ENCODE results near the gene ACSL1. TPM values are rescaled to one million over a fixed set of nuclear protein-coding genes. Genes with fewer than 3 reads are reported as not detected.
"Not testable (repeated sequence)": the region's sequence is repeated elsewhere in the genome, so short reads cannot be mapped to it uniquely, and the experiment has no call there.

Gene ACSL1
- total RNA-seq, 4 donors from 2014 or later, result 27.3 to 98.4 (median 70.1) TPM

- H3K36me3 ChIP-seq, result no peaks in the 10 kb centered on the region
- no peaks in the 10 kb centered on the region for H3K4me1 ChIP-seq
- H3K27ac ChIP-seq, result peak overlapping the region; percentile 83 to 85
- TF ChIP-seq CTCF (IDR thresholded peaks at IDR 0.05) (no peak), POLR2A (IDR thresholded peaks at IDR 0.05) (no peak)
- peak in 1 of 2 donors; percentile 37 for DNase-seq
- no peak overlapping the region for H3K4me3 ChIP-seq
- no peaks in the 10 kb centered on the region for H3K9me3 ChIP-seq
- H3K27me3 ChIP-seq, result no peaks in the 10 kb centered on the region
- intact Hi-C loops (cut with DNase I; ENCODE audit: low total_unique reads), result no loop called here
Measured at GRCh38 chr4:184747034-184747830, 78.5 kb downstream of the ACSL1 start.

DNA sequence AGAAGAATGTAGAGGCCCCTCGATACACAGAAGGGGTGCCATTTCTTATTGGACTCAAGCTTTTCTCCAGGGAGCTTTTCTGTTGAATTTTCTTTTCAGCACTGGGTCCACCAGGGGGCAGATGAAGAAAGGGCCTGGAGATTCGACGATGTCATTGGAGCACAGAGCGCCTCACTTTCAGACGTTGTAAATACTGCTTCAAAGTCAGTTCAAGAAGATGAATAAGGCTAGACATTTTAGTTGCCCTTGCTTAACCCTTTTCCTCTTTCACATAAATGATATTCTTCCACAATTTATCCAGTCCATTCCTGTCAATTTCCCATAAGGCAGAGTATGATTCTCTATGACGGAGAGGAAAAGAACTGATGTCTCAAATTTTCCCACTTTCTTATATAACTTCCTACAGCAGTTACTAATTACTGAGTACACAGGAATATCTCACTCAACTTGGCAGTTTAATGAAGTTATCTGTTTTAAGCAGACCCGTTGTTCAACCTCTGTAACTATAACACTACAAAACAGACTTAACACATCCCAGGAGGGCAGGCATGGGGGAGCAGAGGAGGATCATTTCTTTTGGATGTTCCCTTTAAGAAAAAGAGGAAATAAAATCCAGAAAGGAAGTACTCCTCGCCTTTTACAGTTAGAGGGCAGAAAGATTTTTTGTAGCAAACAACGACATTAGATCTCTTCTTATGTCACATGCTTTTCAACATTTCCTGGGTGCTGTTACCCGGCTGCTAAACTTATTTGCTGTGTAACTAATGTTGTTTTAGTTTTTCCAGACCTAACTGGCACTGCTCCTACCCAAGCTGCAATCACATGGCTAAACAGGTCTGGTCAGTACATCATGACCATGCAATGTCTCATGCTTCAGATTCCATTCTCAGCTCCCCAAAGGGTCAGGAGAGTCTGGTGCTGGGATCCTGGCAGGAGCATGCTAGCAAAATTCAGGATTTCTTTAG lies 79.7 kb downstream of the ACSL1 start:
- DNase-seq, result peak; percentile 76 to 85
- Histone ChIP-seq H3K9me3 (no peaks in the 10 kb centered on the region), H3K4me3 (peak overlapping the region in 1 of 2 donors; percentile 9), H3K36me3 (no peaks in the 10 kb centered on the region), H3K4me1 (no peaks in the 10 kb centered on the region), H3K27ac (peak overlapping the region; percentile 83 to 85), H3K27me3 (no peaks in the 10 kb centered on the region)
- intact Hi-C loops (cut with DNase I; ENCODE audit: low total_unique reads), result no loop called here
- TF ChIP-seq POLR2A (IDR thresholded peaks at IDR 0.05), result no peak
- TF ChIP-seq CTCF (IDR thresholded peaks at IDR 0.05), result peak; percentile 72 to 88 (median 79)

- no peaks in the 10 kb centered on the region for H3K27me3 ChIP-seq
- intact Hi-C loops (cut with DNase I; ENCODE audit: low total_unique reads), result no loop called here
- DNase-seq, result no peak
- no peaks in the 10 kb centered on the region for H3K36me3 ChIP-seq
- no peak overlapping the region for H3K27ac ChIP-seq
- H3K9me3 ChIP-seq, result no peaks in the 10 kb centered on the region
- H3K4me1 ChIP-seq, result no peaks in the 10 kb centered on the region
- no peak overlapping the region for H3K4me3 ChIP-seq
- TF ChIP-seq POLR2A (IDR thresholded peaks at IDR 0.05) (no peak), CTCF (IDR thresholded peaks at IDR 0.05) (no peak)
Measured at GRCh38 chr4:184744236-184744635, 81.5 kb downstream of the ACSL1 start.

DNA sequence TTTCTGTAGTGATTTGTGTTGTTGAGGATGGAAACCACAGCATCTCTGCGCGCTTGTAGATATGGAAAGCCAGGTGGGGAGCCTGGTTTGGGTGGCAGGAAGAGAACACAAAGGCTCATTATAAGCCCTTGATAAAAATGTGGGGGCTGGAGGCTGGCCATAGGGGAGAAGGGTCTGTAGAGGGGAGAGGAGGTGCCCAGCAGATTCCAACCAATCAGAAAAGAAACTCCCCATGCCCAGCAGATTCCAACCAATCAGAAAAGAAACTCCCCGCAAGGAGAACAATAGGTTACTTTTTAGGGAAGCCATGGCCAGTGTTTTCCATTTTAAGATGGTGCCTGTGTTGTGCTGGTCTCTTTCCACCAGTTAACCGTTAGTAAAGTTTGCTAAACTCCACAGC lies 82.1 kb downstream of the ACSL1 start:
- no peak for TF ChIP-seq POLR2A (IDR thresholded peaks at IDR 0.05)
- intact Hi-C loops (cut with DNase I; ENCODE audit: low total_unique reads), result no loop called here

DNA sequence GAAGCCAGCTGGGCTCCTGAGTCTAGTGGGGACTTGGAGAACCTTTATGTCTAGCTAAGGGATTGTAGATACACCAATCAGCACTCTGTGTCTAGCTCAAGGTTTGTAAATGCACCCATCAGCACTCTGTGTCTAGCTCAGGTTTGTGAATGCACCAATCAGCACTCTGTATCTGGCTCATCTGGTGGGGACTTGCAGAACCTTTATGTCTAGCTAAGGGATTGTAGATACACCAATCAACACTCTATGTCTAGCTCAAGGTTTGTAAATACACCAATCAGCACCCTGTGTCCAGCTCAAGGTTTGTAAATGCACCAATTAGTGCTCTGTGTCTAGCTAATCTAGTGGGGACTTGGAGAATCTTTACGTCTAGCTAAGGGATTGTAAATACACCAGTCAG lies 84.1 kb downstream of the ACSL1 start:
- H3K27ac ChIP-seq; H3K36me3 ChIP-seq; DNase-seq; intact Hi-C loops (cut with DNase I; ENCODE audit: low total_unique reads); H3K27me3 ChIP-seq; H3K4me1 ChIP-seq; H3K4me3 ChIP-seq; H3K9me3 ChIP-seq: not testable (repeated sequence)

More for the DNA sequence above, 82.1 kb downstream of the ACSL1 start:
- Histone ChIP-seq H3K4me3 (no peak overlapping the region), H3K36me3 (no peaks in the 10 kb centered on the region), H3K27ac (no peak overlapping the region), H3K27me3 (no peaks in the 10 kb centered on the region), H3K9me3 (no peaks in the 10 kb centered on the region), H3K4me1 (no peaks in the 10 kb centered on the region)
- DNase-seq, result no peak

DNA sequence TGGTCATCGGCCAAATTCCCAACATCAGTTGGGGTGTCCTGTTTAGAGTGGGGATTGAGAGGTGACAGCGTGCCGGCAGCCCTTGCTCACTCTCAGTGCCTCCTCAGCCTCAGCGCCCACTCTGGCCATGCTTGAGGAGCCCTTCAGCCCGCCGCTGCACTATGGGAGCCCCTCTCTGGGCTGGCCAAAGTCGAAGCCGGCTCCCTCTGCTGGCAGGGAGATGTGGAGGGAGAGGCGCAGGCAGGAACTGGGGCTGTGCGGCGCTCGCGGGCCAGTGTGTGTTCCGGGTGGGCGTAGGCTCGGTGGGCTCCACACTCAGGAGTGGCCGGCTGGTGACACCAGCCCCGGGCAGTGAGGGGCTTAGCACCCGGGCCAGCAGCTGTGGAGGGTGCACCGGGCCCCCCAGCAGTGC lies 84.8 kb downstream of the ACSL1 start:
- Histone ChIP-seq H3K9me3 (no peaks in the 10 kb centered on the region), H3K36me3 (no peaks in the 10 kb centered on the region), H3K4me1 (no peaks in the 10 kb centered on the region), H3K4me3 (no peak overlapping the region), H3K27me3 (no peaks in the 10 kb centered on the region), H3K27ac (no peak overlapping the region)
- TF ChIP-seq POLR2A (IDR thresholded peaks at IDR 0.05), result no peak
- TF ChIP-seq CTCF (IDR thresholded peaks at IDR 0.05), result no peak
- intact Hi-C loops (cut with DNase I; ENCODE audit: low total_unique reads), result no loop called here
- DNase-seq, result no peak

DNA sequence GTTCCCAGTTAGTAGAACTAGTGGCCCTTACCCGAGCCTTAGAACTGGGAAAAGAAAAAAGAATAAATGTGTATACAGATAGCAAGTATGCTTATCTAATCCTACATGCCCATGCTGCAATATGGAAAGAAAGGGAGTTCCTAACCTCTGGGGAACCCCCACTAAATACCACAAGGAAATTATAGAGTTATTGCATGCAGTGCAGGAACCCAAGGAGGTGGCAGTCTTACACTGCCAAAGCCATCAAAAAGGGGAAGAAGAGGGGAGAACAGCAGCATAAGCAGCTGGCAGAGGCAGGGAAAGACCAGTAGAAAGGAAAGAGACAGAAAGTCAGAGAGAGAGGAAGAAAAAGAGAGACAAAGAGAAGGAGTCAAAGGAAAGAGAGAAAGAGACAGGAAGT lies 86.2 kb downstream of the ACSL1 start:
- intact Hi-C loops (cut with DNase I; ENCODE audit: low total_unique reads); H3K4me1 ChIP-seq; H3K36me3 ChIP-seq; H3K4me3 ChIP-seq; H3K27ac ChIP-seq; H3K27me3 ChIP-seq; DNase-seq; H3K9me3 ChIP-seq: not testable (repeated sequence)

Data from uterus (tissue), 4 donors.